WERI-Rb-1 (cell line): Measurements from ENCODE around the gene TSPAN3.

Experiments
- DNase-seq: peaks from one replicate; pipeline ENCODE4 v3.0.0-alpha.2; 2020
- H3K27ac ChIP-seq: fragments of 250-450 bp; sonication (Bioruptor Pico); 2 replicates; pipeline ENCODE4 v1.5.1; 2020; ENCODE audit warnings: mild to moderate bottlenecking, moderate library complexity
- H3K27me3 ChIP-seq: fragments of 250-450 bp; sonication (Bioruptor Pico); 2 replicates; pipeline ENCODE4 v1.5.1; 2021; ENCODE audit warnings: mild to moderate bottlenecking, low read depth, moderate library complexity; ENCODE audit not compliant: insufficient read depth, severe bottlenecking
- H3K36me3 ChIP-seq: fragments of 250-450 bp; sonication (Bioruptor Pico); 2 replicates; pipeline ENCODE4 v1.5.1; 2020; ENCODE audit warnings: mild to moderate bottlenecking, moderate library complexity
- H3K4me3 ChIP-seq: 2 replicates; pipeline ENCODE4 v1.5.1; 2011; ENCODE audit warnings: low read depth, mild to moderate bottlenecking, control low read depth, low read length
- H3K9me3 ChIP-seq: fragments of 250-450 bp; sonication (Bioruptor Pico); 2 replicates; pipeline ENCODE4 v1.5.1; 2021; ENCODE audit warnings: mild to moderate bottlenecking, moderate library complexity; ENCODE audit not compliant: severe bottlenecking
- TF ChIP-seq, protein P1 (sequence below): IDR thresholded peaks from 2 replicates; pipeline ENCODE4 v1.5.1; 2011; ENCODE audit warnings: low read depth, mild to moderate bottlenecking, control low read depth, inconsistent platforms, low read length

TSPAN3 gene

DNA sequence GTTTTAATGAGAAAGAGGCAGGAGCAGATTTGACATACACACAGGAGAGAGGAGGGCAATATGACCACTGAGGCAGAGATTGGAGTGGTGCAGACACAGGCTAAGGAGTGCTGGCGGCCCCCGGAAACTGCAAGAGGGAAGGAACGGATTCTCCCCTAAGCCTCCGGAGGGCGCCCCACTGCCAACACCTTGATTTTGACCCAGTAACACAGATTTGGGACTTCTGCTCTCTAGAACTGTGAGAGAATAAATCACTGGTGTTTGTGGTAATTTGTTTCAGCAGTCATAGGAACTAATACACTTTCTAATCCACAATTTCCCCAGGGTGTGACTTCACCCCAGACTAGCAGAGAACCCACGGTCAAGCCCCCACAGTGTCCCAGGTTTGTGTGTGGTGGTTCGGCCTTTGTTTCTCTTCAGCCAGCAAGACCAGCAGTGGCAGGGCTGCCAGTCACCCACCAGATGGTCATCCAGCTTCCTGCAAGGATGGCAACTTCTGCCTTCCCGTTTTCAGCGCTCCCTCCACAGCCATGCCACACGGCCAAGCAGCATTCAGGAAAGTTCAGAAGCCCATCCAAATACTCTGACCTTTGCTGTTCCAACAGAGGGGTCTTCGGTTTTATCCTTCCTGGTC, 23.6 kb upstream of the TSPAN3 start:
- Histone ChIP-seq H3K27me3 (no peaks in the 10 kb centered on the region), H3K4me3 (no peak overlapping the region), H3K9me3 (no peaks in the 10 kb centered on the region), H3K36me3 (no peaks in the 10 kb centered on the region), H3K27ac (no peak overlapping the region)
- TF ChIP-seq, protein P1, sequence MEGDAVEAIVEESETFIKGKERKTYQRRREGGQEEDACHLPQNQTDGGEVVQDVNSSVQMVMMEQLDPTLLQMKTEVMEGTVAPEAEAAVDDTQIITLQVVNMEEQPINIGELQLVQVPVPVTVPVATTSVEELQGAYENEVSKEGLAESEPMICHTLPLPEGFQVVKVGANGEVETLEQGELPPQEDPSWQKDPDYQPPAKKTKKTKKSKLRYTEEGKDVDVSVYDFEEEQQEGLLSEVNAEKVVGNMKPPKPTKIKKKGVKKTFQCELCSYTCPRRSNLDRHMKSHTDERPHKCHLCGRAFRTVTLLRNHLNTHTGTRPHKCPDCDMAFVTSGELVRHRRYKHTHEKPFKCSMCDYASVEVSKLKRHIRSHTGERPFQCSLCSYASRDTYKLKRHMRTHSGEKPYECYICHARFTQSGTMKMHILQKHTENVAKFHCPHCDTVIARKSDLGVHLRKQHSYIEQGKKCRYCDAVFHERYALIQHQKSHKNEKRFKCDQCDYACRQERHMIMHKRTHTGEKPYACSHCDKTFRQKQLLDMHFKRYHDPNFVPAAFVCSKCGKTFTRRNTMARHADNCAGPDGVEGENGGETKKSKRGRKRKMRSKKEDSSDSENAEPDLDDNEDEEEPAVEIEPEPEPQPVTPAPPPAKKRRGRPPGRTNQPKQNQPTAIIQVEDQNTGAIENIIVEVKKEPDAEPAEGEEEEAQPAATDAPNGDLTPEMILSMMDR = peak; percentile 60
- peak; percentile 37 for DNase-seq

DNA sequence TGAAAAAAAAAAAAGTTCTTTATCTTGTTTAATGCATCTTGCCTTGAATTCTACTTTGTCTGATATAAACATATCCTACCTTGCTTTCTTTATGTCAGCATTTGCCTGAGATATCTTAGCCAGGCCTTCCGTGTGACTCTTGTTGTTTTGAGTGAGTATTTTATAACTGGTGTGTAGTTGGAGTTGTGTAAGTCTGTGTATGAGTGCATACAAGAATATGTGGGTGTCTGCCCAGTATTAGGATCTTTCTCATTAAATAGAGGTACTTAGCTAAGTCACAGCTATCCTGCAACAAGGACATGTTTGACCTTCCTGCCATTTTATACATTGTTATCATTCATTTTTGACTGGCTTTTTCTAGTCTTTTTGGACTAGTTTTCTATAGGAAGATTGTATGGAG, 22.5 kb upstream of the TSPAN3 start:
- Histone ChIP-seq H3K36me3 (no peaks in the 10 kb centered on the region), H3K9me3 (no peaks in the 10 kb centered on the region), H3K4me3 (no peak overlapping the region), H3K27ac (no peak overlapping the region), H3K27me3 (no peaks in the 10 kb centered on the region)
- TF ChIP-seq, protein P1 = no peak
- no peak for DNase-seq

DNA sequence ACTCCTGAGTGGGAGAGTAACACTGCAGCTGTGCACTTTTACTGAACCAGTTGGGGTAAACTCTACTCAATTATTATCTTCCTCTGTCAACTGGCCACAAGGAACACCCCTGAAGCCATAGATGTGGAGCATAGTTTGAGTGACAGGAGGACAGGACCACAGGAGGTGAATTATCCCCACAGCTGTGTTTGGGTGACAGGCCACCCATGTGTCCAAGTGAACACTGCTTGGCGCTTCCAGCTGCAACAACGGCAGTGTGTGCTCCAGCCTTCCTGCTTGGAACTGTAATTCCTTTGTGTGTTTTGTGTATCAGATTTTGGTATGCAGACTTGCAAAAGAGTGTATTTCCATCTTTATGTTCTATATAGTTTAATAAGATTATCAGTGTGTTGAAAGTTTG, 20.2 kb upstream of the TSPAN3 start:
- no peak overlapping the region for H3K4me3 ChIP-seq
- no peak for DNase-seq
- TF ChIP-seq, protein P1 = no peak
- no peaks in the 10 kb centered on the region for H3K27me3 ChIP-seq
- H3K36me3 ChIP-seq = no peaks in the 10 kb centered on the region
- no peaks in the 10 kb centered on the region for H3K9me3 ChIP-seq
- no peak overlapping the region for H3K27ac ChIP-seq

DNA sequence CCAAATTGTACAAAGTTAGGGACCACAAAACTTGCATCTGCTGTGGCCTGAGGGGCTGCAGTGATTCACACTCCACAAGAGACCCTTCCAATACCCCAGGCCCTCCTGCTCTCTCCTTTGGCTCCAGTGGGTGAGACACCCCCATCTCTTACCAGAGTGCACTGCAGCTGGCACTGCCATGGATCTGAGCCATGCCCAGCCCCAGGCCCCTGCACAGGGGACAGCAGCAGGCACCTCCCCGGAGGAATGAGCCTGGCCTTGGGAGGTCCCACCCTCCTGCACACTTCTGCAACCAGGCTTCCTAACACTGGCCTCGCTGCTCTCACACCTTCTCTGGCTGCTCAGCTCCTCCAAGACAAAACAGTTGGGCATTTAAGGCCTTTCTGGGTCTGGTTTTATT, 16.3 kb upstream of the TSPAN3 start:
- TF ChIP-seq, protein P1 = no peak
- Histone ChIP-seq H3K27ac (no peak overlapping the region), H3K4me3 (no peak overlapping the region), H3K36me3 (no peaks in the 10 kb centered on the region), H3K9me3 (no peaks in the 10 kb centered on the region), H3K27me3 (no peaks in the 10 kb centered on the region)
- DNase-seq = no peak

DNA sequence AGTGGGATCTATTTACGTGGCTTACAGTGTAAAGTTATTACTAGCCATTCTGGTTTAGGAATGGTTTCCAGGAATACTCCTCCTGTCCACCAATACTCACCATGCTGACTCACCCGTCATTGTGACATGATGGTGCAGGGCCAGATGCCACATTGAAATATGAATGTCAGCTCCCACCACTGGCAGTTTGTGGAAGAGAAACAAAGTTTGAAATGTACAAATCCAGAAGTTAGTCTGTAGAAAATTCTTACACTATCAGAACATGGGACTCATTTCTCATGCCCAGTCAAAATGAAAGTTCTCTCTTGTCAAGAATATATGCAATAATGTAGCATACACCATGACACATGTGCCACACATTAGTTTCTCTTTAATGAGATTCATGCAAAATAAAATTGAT, 14.4 kb upstream of the TSPAN3 start:
- no peaks in the 10 kb centered on the region for H3K36me3 ChIP-seq
- no peak overlapping the region for H3K4me3 ChIP-seq
- H3K9me3 ChIP-seq = no peaks in the 10 kb centered on the region
- DNase-seq = no peak
- H3K27ac ChIP-seq = no peak overlapping the region
- H3K27me3 ChIP-seq = no peaks in the 10 kb centered on the region
- TF ChIP-seq, protein P1 = no peak

DNA sequence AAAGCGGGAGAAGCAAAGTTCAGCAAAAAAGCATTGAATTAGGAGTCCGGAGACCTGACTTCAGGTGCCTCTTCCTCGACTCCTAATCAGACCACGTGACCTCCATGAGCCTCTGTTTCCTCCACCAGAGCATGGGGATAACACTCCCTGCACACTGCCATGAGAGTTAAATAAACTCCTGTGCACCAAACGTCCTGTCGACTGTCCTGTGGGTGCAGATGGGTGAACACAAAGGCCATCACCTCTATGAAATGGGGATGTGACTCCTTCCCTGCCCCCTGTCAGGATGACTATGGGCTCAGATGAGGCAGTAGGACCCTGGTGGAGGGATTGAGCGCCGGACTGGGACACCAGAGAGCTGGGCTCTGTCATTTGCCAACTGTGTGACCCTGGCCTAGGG, 13.5 kb upstream of the TSPAN3 start:
- Histone ChIP-seq H3K27me3 (no peaks in the 10 kb centered on the region), H3K9me3 (no peaks in the 10 kb centered on the region), H3K27ac (no peak overlapping the region), H3K36me3 (no peaks in the 10 kb centered on the region), H3K4me3 (no peak overlapping the region)
- TF ChIP-seq, protein P1 = no peak
- no peak for DNase-seq
